HepG2 (cell line): ENCODE data around the gene SYT7. TPM values are rescaled to one million over a fixed set of nuclear protein-coding genes. Genes with fewer than 3 reads are reported as not detected.

Source experiments
- ATF2 ChIP-seq: sonication (generic); formaldehyde crosslinking; IDR thresholded peaks from 2 replicates; pipeline ENCODE4 v1.4.0; 2020; ENCODE audit warnings: missing genetic modification reagents
- GATAD1 ChIP-seq: IDR thresholded peaks from 2 replicates; pipeline ENCODE4 v1.6.1; 2016; ENCODE audit warnings: missing genetic modification reagents, missing compliant biosample characterization
- HNRNPL ChIP-seq: fragments of 200-400 bp; formaldehyde crosslinking; IDR thresholded peaks from 2 replicates; pipeline ENCODE4 v1.6.1; 2017; ENCODE audit warnings: mild to moderate bottlenecking, low read depth, low read length
- NFE2L2 ChIP-seq: fragments of 150-350 bp; IDR thresholded peaks from 2 replicates; pipeline ENCODE4 v1.6.1; 2014; ENCODE audit warnings: low read length
- PTBP1 ChIP-seq: fragments of 200-400 bp; formaldehyde crosslinking; IDR thresholded peaks from 2 replicates; pipeline ENCODE4 v1.6.1; 2018; ENCODE audit warnings: low read length, low read depth; ENCODE audit not compliant: poor library complexity, severe bottlenecking
- SKI ChIP-seq: fragments of 450-650 bp; IDR thresholded peaks from one replicate; pipeline ENCODE4 v1.6.1; 2018; ENCODE audit warnings: mild to moderate bottlenecking; ENCODE audit not compliant: partially characterized antibody
- ZFAT ChIP-seq: sonication (generic); formaldehyde crosslinking; conservative IDR thresholded peaks from 2 replicates; pipeline ENCODE4 v1.8.1; 2023; ENCODE audit warnings: missing genetic modification reagents, inconsistent platforms
- ZFP1 ChIP-seq: IDR thresholded peaks from 2 replicates; pipeline ENCODE4 v1.6.1; 2016
- ZNF180 ChIP-seq: sonication (generic); formaldehyde crosslinking; IDR thresholded peaks from 2 replicates; pipeline ENCODE4 v1.4.0; 2020; ENCODE audit warnings: low read depth, missing genetic modification reagents, borderline replicate concordance
- ZNF296 ChIP-seq: sonication (generic); formaldehyde crosslinking; conservative IDR thresholded peaks from 2 replicates; pipeline ENCODE4 v1.5.0; 2020; ENCODE audit warnings: mild to moderate bottlenecking, missing genetic modification reagents
- ZNF30 ChIP-seq: sonication (generic); formaldehyde crosslinking; IDR thresholded peaks from 2 replicates; pipeline ENCODE4 v1.5.0; 2020; ENCODE audit warnings: mild to moderate bottlenecking, missing genetic modification reagents
- ZNF317 ChIP-seq: sonication (generic); formaldehyde crosslinking; IDR thresholded peaks from 2 replicates; pipeline ENCODE4 v1.5.0; 2020; ENCODE audit warnings: mild to moderate bottlenecking, missing genetic modification reagents
- ZNF619 ChIP-seq: sonication (generic); formaldehyde crosslinking; IDR thresholded peaks from 2 replicates; pipeline ENCODE4 v1.4.0; 2020; ENCODE audit warnings: mild to moderate bottlenecking, missing genetic modification reagents
- ZNF879 ChIP-seq: sonication (generic); formaldehyde crosslinking; IDR thresholded peaks from 2 replicates; pipeline ENCODE4 v1.8.1; 2023; ENCODE audit warnings: missing genetic modification reagents
- ZUFSP ChIP-seq: sonication (generic); formaldehyde crosslinking; IDR thresholded peaks from 2 replicates; pipeline ENCODE4 v1.9.0; 2021; ENCODE audit warnings: missing genetic modification reagents, mild to moderate bottlenecking, borderline replicate concordance
- polyA plus RNA-seq, 8 experiments: library from polyadenylated mRNA; depleted of rRNA in 3 of 8; stranded (reverse) in 7 of 8; unstranded in 1 of 8; fragments of >200 nt; fragmentation: Illumina TruSeq in 4 of 8; extraction: Trizol in 4 of 8; gene quantifications; 2 replicates each; pipeline versions ENCODE4 v1.2.1 to v1.2.3, GENCODE V29; 2011 to 2016; ENCODE audit warnings: low read depth in 4 of 8, missing spikeins in 1 of 8, mixed read lengths in 1 of 8; ENCODE audit not compliant: insufficient read depth in 1 of 8
- total RNA-seq, 5 experiments: library from RNA; depleted of rRNA; stranded (reverse); fragments of >200 nt; fragmentation: Illumina TruSeq; extraction: Trizol; gene quantifications; 2 replicates each; pipeline ENCODE4 v1.2.3, GENCODE V29; 2016; ENCODE audit warnings: low read depth in 1 of 5
- TF ChIP-seq, protein P1 (sequence below): sonication (generic); formaldehyde crosslinking; IDR thresholded peaks from 2 replicates; pipeline ENCODE4 v1.4.0; 2020; ENCODE audit warnings: missing genetic modification reagents, borderline replicate concordance
- TF ChIP-seq, protein P2 (sequence below): sonication (generic); formaldehyde crosslinking; IDR thresholded peaks from 2 replicates; pipeline ENCODE4 v1.4.0; 2020; ENCODE audit warnings: mild to moderate bottlenecking, missing genetic modification reagents, borderline replicate concordance

Gene SYT7
- total and polyA plus RNA-seq, 2 of the 13 experiments (the other 11 are each of a cell fraction or from before 2014, with no cell fraction given) = 1.4 to 4.4 TPM

GRCh38 chr11:61581030-61581928 lies at the start of gene SYT7 (continued):
- TF ChIP-seq, protein P1, sequence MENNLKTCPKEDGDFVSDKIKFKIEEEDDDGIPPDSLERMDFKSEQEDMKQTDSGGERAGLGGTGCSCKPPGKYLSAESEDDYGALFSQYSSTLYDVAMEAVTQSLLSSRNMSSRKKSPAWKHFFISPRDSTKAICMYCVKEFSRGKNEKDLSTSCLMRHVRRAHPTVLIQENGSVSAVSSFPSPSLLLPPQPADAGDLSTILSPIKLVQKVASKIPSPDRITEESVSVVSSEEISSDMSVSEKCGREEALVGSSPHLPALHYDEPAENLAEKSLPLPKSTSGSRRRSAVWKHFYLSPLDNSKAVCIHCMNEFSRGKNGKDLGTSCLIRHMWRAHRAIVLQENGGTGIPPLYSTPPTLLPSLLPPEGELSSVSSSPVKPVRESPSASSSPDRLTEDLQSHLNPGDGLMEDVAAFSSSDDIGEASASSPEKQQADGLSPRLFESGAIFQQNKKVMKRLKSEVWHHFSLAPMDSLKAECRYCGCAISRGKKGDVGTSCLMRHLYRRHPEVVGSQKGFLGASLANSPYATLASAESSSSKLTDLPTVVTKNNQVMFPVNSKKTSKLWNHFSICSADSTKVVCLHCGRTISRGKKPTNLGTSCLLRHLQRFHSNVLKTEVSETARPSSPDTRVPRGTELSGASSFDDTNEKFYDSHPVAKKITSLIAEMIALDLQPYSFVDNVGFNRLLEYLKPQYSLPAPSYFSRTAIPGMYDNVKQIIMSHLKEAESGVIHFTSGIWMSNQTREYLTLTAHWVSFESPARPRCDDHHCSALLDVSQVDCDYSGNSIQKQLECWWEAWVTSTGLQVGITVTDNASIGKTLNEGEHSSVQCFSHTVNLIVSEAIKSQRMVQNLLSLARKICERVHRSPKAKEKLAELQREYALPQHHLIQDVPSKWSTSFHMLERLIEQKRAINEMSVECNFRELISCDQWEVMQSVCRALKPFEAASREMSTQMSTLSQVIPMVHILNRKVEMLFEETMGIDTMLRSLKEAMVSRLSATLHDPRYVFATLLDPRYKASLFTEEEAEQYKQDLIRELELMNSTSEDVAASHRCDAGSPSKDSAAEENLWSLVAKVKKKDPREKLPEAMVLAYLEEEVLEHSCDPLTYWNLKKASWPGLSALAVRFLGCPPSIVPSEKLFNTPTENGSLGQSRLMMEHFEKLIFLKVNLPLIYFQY (CRISPR knock-in tag) = no peak
- TF ChIP-seq ATF2 (CRISPR knock-in tag) = peak; percentile 49; the same call in 1 of the 2 replicates
- TF ChIP-seq PTBP1 = peak; percentile 89
- TF ChIP-seq SKI = peak; percentile 79
- TF ChIP-seq ZFAT (CRISPR knock-in tag) = no peak
- no peak for TF ChIP-seq ZNF180 (CRISPR knock-in tag)
- TF ChIP-seq ZFP1 (CRISPR knock-in tag) = no peak
- 0 out of 2 replicates have a peak, but pooled peaks have one; percentile 21 for TF ChIP-seq GATAD1 (CRISPR knock-in tag)
- no peak for TF ChIP-seq ZNF296 (CRISPR knock-in tag)
- no peak for TF ChIP-seq ZNF619 (CRISPR knock-in tag)
- TF ChIP-seq ZNF317 (CRISPR knock-in tag) = 0 out of 2 replicates have a peak, but pooled peaks have one; percentile 29
- no peak for TF ChIP-seq ZNF879
- peak; percentile 95 for TF ChIP-seq HNRNPL
- TF ChIP-seq ZNF30 (CRISPR knock-in tag) = no peak
- TF ChIP-seq, protein P2, sequence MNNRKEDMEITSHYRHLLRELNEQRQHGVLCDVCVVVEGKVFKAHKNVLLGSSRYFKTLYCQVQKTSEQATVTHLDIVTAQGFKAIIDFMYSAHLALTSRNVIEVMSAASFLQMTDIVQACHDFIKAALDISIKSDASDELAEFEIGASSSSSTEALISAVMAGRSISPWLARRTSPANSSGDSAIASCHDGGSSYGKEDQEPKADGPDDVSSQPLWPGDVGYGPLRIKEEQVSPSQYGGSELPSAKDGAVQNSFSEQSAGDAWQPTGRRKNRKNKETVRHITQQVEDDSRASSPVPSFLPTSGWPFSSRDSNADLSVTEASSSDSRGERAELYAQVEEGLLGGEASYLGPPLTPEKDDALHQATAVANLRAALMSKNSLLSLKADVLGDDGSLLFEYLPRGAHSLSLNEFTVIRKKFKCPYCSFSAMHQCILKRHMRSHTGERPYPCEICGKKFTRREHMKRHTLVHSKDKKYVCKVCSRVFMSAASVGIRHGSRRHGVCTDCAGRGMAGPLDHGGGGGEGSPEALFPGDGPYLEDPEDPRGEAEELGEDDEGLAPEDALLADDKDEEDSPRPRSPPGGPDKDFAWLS (CRISPR knock-in tag) = no peak
- TF ChIP-seq NFE2L2 = no peak
- no peak for TF ChIP-seq ZUFSP (CRISPR knock-in tag)
